H9 (cell line): ENCODE measurements around the gene CCDC170. TPM values are rescaled to one million over a fixed set of nuclear protein-coding genes. Genes with fewer than 3 reads are reported as not detected.

Experiments
- DNase-seq: peaks from one replicate; pipeline ENCODE4 v3.0.0-alpha.2; 2017
- H2AFZ ChIP-seq: one replicate; pipeline ENCODE4 v1.6.1; 2013; ENCODE audit warnings: mild to moderate bottlenecking, low read length, control low read depth, moderate library complexity
- H2AK5ac ChIP-seq: 2 replicates; pipeline ENCODE4 v1.6.1; 2013; ENCODE audit warnings: low read length, control low read depth, mixed read lengths; ENCODE audit not compliant: insufficient read length
- H2BK120ac ChIP-seq: one replicate; pipeline ENCODE4 v1.6.1; 2013; ENCODE audit warnings: low read depth, mild to moderate bottlenecking, low read length, control low read depth, inconsistent platforms; ENCODE audit not compliant: poor library complexity, severe bottlenecking
- H2BK12ac ChIP-seq: 2 replicates; pipeline ENCODE4 v1.6.1; 2013; ENCODE audit warnings: low read length, control low read depth, mixed read lengths, low read depth; ENCODE audit not compliant: insufficient read length
- H2BK15ac ChIP-seq: 2 replicates; pipeline ENCODE4 v1.6.1; 2013; ENCODE audit warnings: low read depth, low read length, control low read depth
- H2BK20ac ChIP-seq: one replicate; pipeline ENCODE4 v1.6.1; 2013; ENCODE audit warnings: low read depth, mild to moderate bottlenecking, low read length, control low read depth, inconsistent platforms; ENCODE audit not compliant: poor library complexity, severe bottlenecking
- H2BK5ac ChIP-seq: 2 replicates; pipeline ENCODE4 v1.6.1; 2013; ENCODE audit warnings: low read length, control low read depth, mixed read lengths; ENCODE audit not compliant: insufficient read length
- H3K14ac ChIP-seq: 2 replicates; pipeline ENCODE4 v1.6.1; 2013; ENCODE audit warnings: low read length, control low read depth; ENCODE audit not compliant: insufficient read depth
- H3K18ac ChIP-seq: 2 replicates; pipeline ENCODE4 v1.6.1; 2013; ENCODE audit warnings: low read depth, mild to moderate bottlenecking, mixed read lengths, low read length, control low read depth; ENCODE audit not compliant: insufficient read length
- H3K23ac ChIP-seq: 2 replicates; pipeline ENCODE4 v1.6.1; 2013; ENCODE audit warnings: low read length, control low read depth, mixed read lengths, low read depth; ENCODE audit not compliant: insufficient read length
- H3K23me2 ChIP-seq: 2 replicates; pipeline ENCODE4 v1.6.1; 2013; ENCODE audit warnings: low read depth, mild to moderate bottlenecking, mixed read lengths, low read length, control low read depth; ENCODE audit not compliant: insufficient read length, poor library complexity, severe bottlenecking
- H3K27ac ChIP-seq: 2 replicates; pipeline ENCODE4 v1.5.1; 2013; ENCODE audit warnings: low read length, control low read depth, mixed read lengths, low read depth; ENCODE audit not compliant: insufficient read length
- H3K27me3 ChIP-seq: 2 replicates; pipeline ENCODE4 v1.6.1; 2013; ENCODE audit warnings: low read length, control low read depth, inconsistent platforms; ENCODE audit not compliant: insufficient read depth
- H3K4ac ChIP-seq: 2 replicates; pipeline ENCODE4 v1.6.1; 2013; ENCODE audit warnings: low read depth, mild to moderate bottlenecking, control low read depth, inconsistent platforms, low read length, moderate library complexity
- H3K4me1 ChIP-seq: 2 replicates; pipeline ENCODE4 v1.6.1; 2013; ENCODE audit warnings: low read length, control low read depth, inconsistent platforms; ENCODE audit not compliant: insufficient read depth
- H3K4me2 ChIP-seq: 2 replicates; pipeline ENCODE4 v1.6.1; 2013; ENCODE audit warnings: low read length, control low read depth, mixed read lengths; ENCODE audit not compliant: insufficient read length, insufficient read depth
- H3K56ac ChIP-seq: 2 replicates; pipeline ENCODE4 v1.6.1; 2013; ENCODE audit warnings: low read depth, mild to moderate bottlenecking, mixed read lengths, low read length, control low read depth; ENCODE audit not compliant: insufficient read length
- H3K79me1 ChIP-seq: 2 replicates; pipeline ENCODE4 v1.6.1; 2013; ENCODE audit warnings: low read depth, mild to moderate bottlenecking, moderate library complexity, low read length, control low read depth, inconsistent platforms; ENCODE audit not compliant: insufficient read depth, poor library complexity, severe bottlenecking
- H3K79me2 ChIP-seq: 2 replicates; pipeline ENCODE4 v1.6.1; 2013; ENCODE audit warnings: low read length, control low read depth, inconsistent platforms; ENCODE audit not compliant: insufficient read depth
- H3K9ac ChIP-seq: 2 replicates; pipeline ENCODE4 v1.6.1; 2013; ENCODE audit warnings: low read length, control low read depth, mixed read lengths; ENCODE audit not compliant: insufficient read length; ENCODE audit errors: extremely low read depth
- H3K9me3 ChIP-seq: one replicate; pipeline ENCODE4 v1.6.1; 2013; ENCODE audit warnings: low read depth, low read length, inconsistent platforms; ENCODE audit not compliant: control insufficient read depth
- H3T11ph ChIP-seq: one replicate; pipeline ENCODE4 v1.6.1; 2013; ENCODE audit warnings: mild to moderate bottlenecking, low read length, control low read depth, inconsistent platforms
- H4K20me1 ChIP-seq: one replicate; pipeline ENCODE4 v1.6.1; 2013; ENCODE audit not compliant: control insufficient read depth, insufficient read length, insufficient read depth
- H4K5ac ChIP-seq: 2 replicates; pipeline ENCODE4 v1.6.1; 2013; ENCODE audit warnings: low read depth, mild to moderate bottlenecking, mixed read lengths, low read length, control low read depth; ENCODE audit not compliant: insufficient read length
- H4K8ac ChIP-seq: replicated peaks from 2 replicates; pipeline ENCODE4 v1.6.1; 2013; ENCODE audit warnings: low read length, control low read depth, mixed read lengths, low read depth; ENCODE audit not compliant: insufficient read length
- H4K91ac ChIP-seq: 2 replicates; pipeline ENCODE4 v1.6.1; 2013; ENCODE audit warnings: low read depth, mild to moderate bottlenecking, moderate library complexity, mixed read lengths, low read length, control low read depth; ENCODE audit not compliant: insufficient read length
- H3K27ac Mint-ChIP-seq, 3 experiments: 2 replicates in 2 of 3; 3 replicates in 1 of 3; pipeline ENCODE4 v1.8.0; 2020 to 2021; ENCODE audit warnings: mixed read lengths in 3 of 3, mild to moderate bottlenecking in 1 of 3, moderate library complexity in 1 of 3
- H3K27me3 Mint-ChIP-seq: 2 replicates; pipeline ENCODE4 v1.8.0; 2021; ENCODE audit warnings: low read depth, mild to moderate bottlenecking, moderate library complexity, mixed read lengths
- H3K36me3 Mint-ChIP-seq, 3 experiments: 2 replicates in 2 of 3; 3 replicates in 1 of 3; pipeline ENCODE4 v1.8.0; 2020 to 2021; ENCODE audit warnings: low read depth in 3 of 3, mixed read lengths in 3 of 3; ENCODE audit not compliant: insufficient read depth in 1 of 3
- H3K4me1 Mint-ChIP-seq, 2 experiments: 2 replicates each; pipeline ENCODE4 v1.8.0; 2020; ENCODE audit warnings: mixed read lengths in 2 of 2
- H3K4me3 Mint-ChIP-seq, 2 experiments: 2 replicates in 1 of 2; 3 replicates in 1 of 2; pipeline ENCODE4 v1.8.0; 2020 to 2021; ENCODE audit warnings: mild to moderate bottlenecking in 2 of 2, mixed read lengths in 2 of 2, moderate library complexity in 1 of 2
- H3K9me3 Mint-ChIP-seq, 2 experiments: 2 replicates in 1 of 2; 3 replicates in 1 of 2; pipeline ENCODE4 v1.8.0; 2020; ENCODE audit warnings: mild to moderate bottlenecking in 2 of 2, mixed read lengths in 2 of 2, moderate library complexity in 1 of 2
- WGBS: extraction: QIAGEN DNeasy Blood & Tissue Kit; methylation state at CpG from one replicate; pipeline ENCODE4 v1.1.7; 2013; ENCODE audit warnings: missing lambda C conversion rate, low lambda C conversion rate, mixed read lengths; ENCODE audit not compliant: insufficient read length; ENCODE audit errors: extremely low coverage; 5-methylcytosine and 5-hydroxymethylcytosine counted together
- total RNA-seq: library from RNA; stranded (reverse); gene quantifications from 2 replicates; pipeline ENCODE4 v1.2.1, GENCODE V29; 2021
- TF ChIP-seq, protein P1 (sequence below): fragments of 200-600 bp; sonication (generic); conservative IDR thresholded peaks from 3 replicates; pipeline ENCODE4 v1.8.0; 2021; ENCODE audit warnings: antibody characterized with exemption, mild to moderate bottlenecking

Gene CCDC170
- total RNA-seq, 1 experiment from 2014 or later = 0.07 TPM

DNA sequence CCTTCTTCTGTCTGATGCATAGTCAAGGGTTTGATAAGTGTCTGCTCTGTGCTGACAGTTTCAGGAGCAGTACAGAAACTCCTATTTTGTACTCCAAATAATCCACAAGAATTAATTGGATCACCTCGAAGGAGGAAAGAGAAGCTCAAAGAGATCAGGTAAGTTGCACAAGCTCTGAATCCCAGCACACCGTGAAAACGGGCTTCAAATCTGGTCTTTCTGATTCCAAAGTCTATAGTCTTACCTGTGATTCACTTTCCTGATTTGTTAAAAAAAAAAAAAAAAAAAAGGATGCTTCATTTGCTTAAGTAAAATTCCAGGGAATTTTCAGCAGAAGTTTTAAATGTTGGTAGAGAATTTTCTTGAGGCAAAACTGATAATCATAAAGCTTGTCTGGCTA lies 157.8 kb downstream of the CCDC170 start:
- H3K36me3 Mint-ChIP-seq = peaks cover 2 to 22% (median 8%) of the 10 kb centered on the region in 3 experiments; a peak in 6 of 7 replicates
- H3K14ac ChIP-seq = no peak overlapping the region
- H3K4me1 ChIP-seq = no peaks in the 10 kb centered on the region; the same call in 1 of the 2 replicates
- no peak overlapping the region for H2BK12ac ChIP-seq
- H3K27ac Mint-ChIP-seq = no peak overlapping the region
- H2BK15ac ChIP-seq = no peak overlapping the region
- no peak overlapping the region for H3K4me2 ChIP-seq
- peaks cover 16 to 18% of the 10 kb centered on the region in 2 experiments for H3K9me3 Mint-ChIP-seq
- no peaks in the 10 kb centered on the region for H3K27me3 ChIP-seq
- no CpG with 5 or more reads among the region's 3 CpGs for WGBS
- H4K8ac ChIP-seq = no peak overlapping the region
- H2BK5ac ChIP-seq = no peak overlapping the region
- no peaks in the 10 kb centered on the region for H3K79me2 ChIP-seq
- H2BK120ac ChIP-seq = no peak overlapping the region
- no peaks in the 10 kb centered on the region for H3K9me3 ChIP-seq
- no peaks in the 10 kb centered on the region for H3K23me2 ChIP-seq
- H3K18ac ChIP-seq = no peak overlapping the region
- no peak overlapping the region for H3K23ac ChIP-seq
- H4K91ac ChIP-seq = no peak overlapping the region
- H4K20me1 ChIP-seq = no peaks in the 10 kb centered on the region
- TF ChIP-seq, protein P1, sequence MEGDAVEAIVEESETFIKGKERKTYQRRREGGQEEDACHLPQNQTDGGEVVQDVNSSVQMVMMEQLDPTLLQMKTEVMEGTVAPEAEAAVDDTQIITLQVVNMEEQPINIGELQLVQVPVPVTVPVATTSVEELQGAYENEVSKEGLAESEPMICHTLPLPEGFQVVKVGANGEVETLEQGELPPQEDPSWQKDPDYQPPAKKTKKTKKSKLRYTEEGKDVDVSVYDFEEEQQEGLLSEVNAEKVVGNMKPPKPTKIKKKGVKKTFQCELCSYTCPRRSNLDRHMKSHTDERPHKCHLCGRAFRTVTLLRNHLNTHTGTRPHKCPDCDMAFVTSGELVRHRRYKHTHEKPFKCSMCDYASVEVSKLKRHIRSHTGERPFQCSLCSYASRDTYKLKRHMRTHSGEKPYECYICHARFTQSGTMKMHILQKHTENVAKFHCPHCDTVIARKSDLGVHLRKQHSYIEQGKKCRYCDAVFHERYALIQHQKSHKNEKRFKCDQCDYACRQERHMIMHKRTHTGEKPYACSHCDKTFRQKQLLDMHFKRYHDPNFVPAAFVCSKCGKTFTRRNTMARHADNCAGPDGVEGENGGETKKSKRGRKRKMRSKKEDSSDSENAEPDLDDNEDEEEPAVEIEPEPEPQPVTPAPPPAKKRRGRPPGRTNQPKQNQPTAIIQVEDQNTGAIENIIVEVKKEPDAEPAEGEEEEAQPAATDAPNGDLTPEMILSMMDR = no peak
- H3K79me1 ChIP-seq = no peaks in the 10 kb centered on the region
- no peaks in the 10 kb centered on the region for H3K27me3 Mint-ChIP-seq
- H3K4me1 Mint-ChIP-seq = peaks cover 16 to 18% of the 10 kb centered on the region in 2 experiments
- H3K9ac ChIP-seq = no peak overlapping the region
- H2BK20ac ChIP-seq = no peak overlapping the region
- no peak overlapping the region for H3T11ph ChIP-seq
- H3K27ac ChIP-seq = no peak overlapping the region
- no peak for DNase-seq
- no peak overlapping the region for H2AFZ ChIP-seq
- H3K4ac ChIP-seq = no peak overlapping the region
- H2AK5ac ChIP-seq = no peak overlapping the region
- no peak overlapping the region for H3K56ac ChIP-seq
- H4K5ac ChIP-seq = no peak overlapping the region
- no peak overlapping the region for H3K4me3 Mint-ChIP-seq
